Upper lobe of right lung (tissue), 1 donor: ENCODE results near the gene FBXW10. TPM values are rescaled to one million over a fixed set of nuclear protein-coding genes. Genes with fewer than 3 reads are reported as not detected.
"Not testable (repeated sequence)": the region's sequence is repeated elsewhere in the genome, so short reads cannot be mapped to it uniquely, and the experiment has no call there.

ENCODE experiments used
- ATAC-seq: fragments of 200-7000 bp; cut with Tn5 transposase; one replicate; pipeline ENCODE4 v1.9.1; 2020; ENCODE audit warnings: mild to moderate bottlenecking, moderate library complexity
- DNase-seq: peaks from one replicate; pipeline ENCODE4 v3.0.0-alpha.2; 2020
- H3K27ac ChIP-seq: fragments of 200-600 bp; one replicate; pipeline ENCODE4 v1.8.0; 2022
- H3K27me3 ChIP-seq: fragments of 200-600 bp; one replicate; pipeline ENCODE4 v1.8.0; 2022; ENCODE audit warnings: mild to moderate bottlenecking
- H3K36me3 ChIP-seq: fragments of 200-600 bp; one replicate; pipeline ENCODE4 v1.8.0; 2022
- H3K4me1 ChIP-seq: fragments of 200-600 bp; one replicate; pipeline ENCODE4 v1.8.0; 2022
- H3K4me3 ChIP-seq: fragments of 200-600 bp; one replicate; pipeline ENCODE4 v1.8.0; 2022; ENCODE audit warnings: mild to moderate bottlenecking
- H3K9me3 ChIP-seq: fragments of 200-600 bp; one replicate; pipeline ENCODE4 v1.8.0; 2022
- CTCF ChIP-seq: fragments of 200-600 bp; IDR thresholded peaks from one replicate; pipeline ENCODE4 v1.8.0; 2022; ENCODE audit warnings: antibody characterized with exemption
- intact Hi-C: fragments of 100-400 bp; cut with DNase I; formaldehyde crosslinking; loops from one replicate; pipeline ENCODE4 v1.11.0; 2022
- total RNA-seq: library from RNA; stranded (reverse); fragmentation: NEBNext Ultra II Directional; extraction: Animal tissue kit (Norgen Biotek cat#: 25700); gene quantifications from one replicate; pipeline ENCODE4 v1.2.1, GENCODE V29; 2021
- donor health status: DM: no; HTN: yes; CAD: no; lungs with severe emphysema.

Gene FBXW10
- total RNA-seq, 1 donor from 2014 or later: not detected

DNA sequence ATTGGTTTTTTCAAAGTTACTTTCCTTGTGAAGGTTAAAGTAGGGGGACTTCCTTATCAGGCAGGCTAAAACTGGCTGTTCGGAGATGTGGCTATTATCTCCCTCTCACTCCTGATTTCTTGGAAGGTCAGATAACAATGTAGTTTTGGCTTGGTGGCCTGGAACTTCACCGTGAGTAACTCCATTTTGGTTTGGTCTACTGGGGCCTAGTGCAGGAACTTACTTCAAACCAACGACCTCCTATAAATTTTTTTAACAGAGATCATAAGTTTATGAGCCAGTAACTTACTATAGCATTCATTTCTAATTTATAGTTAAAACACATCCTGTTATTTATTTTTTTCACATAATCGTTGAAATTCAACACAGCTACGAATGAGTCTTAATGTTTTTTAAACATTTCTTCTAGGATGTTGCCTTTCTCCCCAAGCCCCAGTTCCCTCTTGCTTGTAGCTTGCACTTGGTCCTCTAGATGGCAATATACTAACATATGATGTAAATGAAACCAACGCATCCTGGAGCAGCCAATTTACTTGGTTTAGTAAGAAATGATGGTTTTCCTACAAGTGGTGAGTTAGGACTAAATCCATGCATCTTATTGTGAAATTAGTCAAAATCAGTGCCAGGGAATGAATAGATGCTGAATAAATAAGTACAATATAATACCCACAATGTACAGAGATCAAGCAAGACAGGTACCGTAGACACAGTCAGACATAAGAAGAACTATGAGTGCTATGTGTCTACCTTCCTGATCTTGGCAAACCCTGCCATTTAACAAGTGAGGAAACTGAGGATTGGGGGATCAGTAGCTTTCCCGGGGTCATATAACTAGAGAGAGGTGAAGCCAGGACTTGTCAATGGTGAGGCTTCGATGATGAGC, 72.9 kb downstream of the FBXW10 start:
- peak; percentile 75 for TF ChIP-seq CTCF
- H3K9me3 ChIP-seq, intact Hi-C loops, H3K4me1 ChIP-seq, H3K36me3 ChIP-seq, H3K27ac ChIP-seq, H3K4me3 ChIP-seq, DNase-seq, H3K27me3 ChIP-seq: not testable (repeated sequence)
- ATAC-seq: peak; percentile 90

DNA sequence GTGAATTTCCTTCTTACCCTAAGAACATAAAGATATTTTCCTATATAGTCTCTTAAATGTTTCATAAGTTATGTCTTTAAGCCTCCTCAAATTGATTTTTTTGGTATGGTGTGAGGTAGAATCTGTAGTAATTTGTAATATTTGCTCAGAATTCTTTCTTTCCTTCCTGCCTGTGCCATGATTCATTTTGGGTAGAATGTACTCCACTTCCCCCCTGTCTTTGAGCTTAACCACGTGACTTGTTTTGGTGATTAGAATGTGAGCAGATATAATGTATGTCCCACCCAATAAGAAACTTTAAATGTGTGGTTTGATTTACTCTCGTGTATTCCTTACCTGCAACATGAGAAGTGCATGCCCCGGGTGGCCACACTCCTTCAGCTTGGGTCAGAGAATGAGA, 77.6 kb downstream of the FBXW10 start:
- H3K4me3 ChIP-seq, intact Hi-C loops, DNase-seq, H3K9me3 ChIP-seq, H3K27ac ChIP-seq, H3K4me1 ChIP-seq, H3K27me3 ChIP-seq, ATAC-seq, H3K36me3 ChIP-seq: not testable (repeated sequence)

DNA sequence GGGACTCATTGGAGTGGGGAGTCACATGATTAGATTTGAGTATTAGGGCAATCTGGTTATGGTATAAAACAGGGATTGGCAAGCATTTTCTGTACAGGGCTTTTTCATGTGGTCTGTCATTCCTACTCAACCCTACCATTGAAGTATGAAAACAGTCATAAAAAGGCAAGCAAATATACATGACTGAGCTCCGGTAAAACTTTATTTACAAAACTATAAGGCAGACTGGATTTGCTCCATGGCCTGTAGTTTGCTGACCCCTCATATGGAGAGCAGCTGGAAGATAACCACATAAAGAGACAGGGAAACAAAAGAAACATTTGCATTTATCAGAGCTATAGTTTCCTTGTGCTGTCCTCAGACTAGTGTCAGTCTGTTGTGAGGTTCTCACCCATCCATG, 83.8 kb downstream of the FBXW10 start:
- intact Hi-C loops, H3K9me3 ChIP-seq, H3K27ac ChIP-seq, ATAC-seq, DNase-seq, H3K4me3 ChIP-seq, H3K27me3 ChIP-seq, H3K36me3 ChIP-seq, H3K4me1 ChIP-seq: not testable (repeated sequence)

Other genes with a start within 250 kb of the FBXW10 start
- not detected for gene TBC1D28, start 99.7 kb upstream of the FBXW10 start, total RNA-seq
- gene FOXO3B, start 61.7 kb upstream of the FBXW10 start, total RNA-seq: 3.1 TPM
- gene TVP23B, start 37.1 kb downstream of the FBXW10 start, total RNA-seq: 42.1 TPM
- 26.3 TPM for gene PRPSAP2, start 114.1 kb downstream of the FBXW10 start, total RNA-seq
- gene SLC5A10, start 208.1 kb downstream of the FBXW10 start, total RNA-seq: not detected